GM12873 (cell line): Measurements from ENCODE around the gene MLYCD.

Source experiments
- CTCF ChIP-seq: IDR thresholded peaks from 2 replicates; pipeline ENCODE4 v1.5.1; 2012; ENCODE audit warnings: low read depth, mild to moderate bottlenecking, moderate library complexity, low read length, control low read depth; ENCODE audit not compliant: insufficient read depth; ENCODE audit errors: missing control alignments

Gene MLYCD

GRCh38 chr16:83907631-83908250 is 8.8 kb downstream of the MLYCD start:
- no peak for TF ChIP-seq CTCF

GRCh38 chr16:83908798-83909197 is 9.9 kb downstream of the MLYCD start:
- TF ChIP-seq CTCF = no peak

GRCh38 chr16:83911290-83911689 is 12.4 kb downstream of the MLYCD start:
- TF ChIP-seq CTCF = no peak

- no peak for TF ChIP-seq CTCF
Observed at GRCh38 chr16:83912519-83913244, 13.8 kb downstream of the MLYCD start.

GRCh38 chr16:83913245-83913633 is 14.3 kb downstream of the MLYCD start:
- TF ChIP-seq CTCF = no peak

GRCh38 chr16:83914091-83914710 is 15.3 kb downstream of the MLYCD start:
- TF ChIP-seq CTCF = no peak

- TF ChIP-seq CTCF = no peak
Observed at GRCh38 chr16:83915081-83915480, 16.2 kb downstream of the MLYCD start.
